Panc1 (cell line): ENCODE measurements around the gene PMFBP1. TPM values are rescaled to one million over a fixed set of nuclear protein-coding genes. Genes with fewer than 3 reads are reported as not detected.

ENCODE experiments used
- ATAC-seq: fragments of 200-7000 bp; cut with Tn5 transposase; 2 replicates; pipeline ENCODE4 v1.9.1; 2020; ENCODE audit warnings: mild to moderate bottlenecking, moderate library complexity
- BruUV-seq: library from RNA; stranded (reverse); fragments of 400-500 nt; replicated peaks from 2 replicates; lab custom pipeline; 2021; lab: Mats Ljungman, UMichigan
- CTCF ChIA-PET: fragments of 300-600 bp; sonication (Branson Sonifier 250); formaldehyde crosslinking; loops from one replicate; lab custom pipeline; 2022; ENCODE audit warnings: antibody characterized with exemption; lab: Charles Lee
- POLR2A ChIA-PET: fragments of 300-600 bp; sonication (Branson Sonifier 250); formaldehyde crosslinking; loops from one replicate; lab custom pipeline; 2022; ENCODE audit warnings: antibody characterized with exemption; lab: Charles Lee
- DNase-seq: peaks from one replicate; pipeline ENCODE4 v3.0.0-alpha.2; 2010; ENCODE audit warnings: low read depth, low spot score
- H3K27ac ChIP-seq: 2 replicates; pipeline ENCODE4 v1.5.1; 2011; ENCODE audit warnings: mild to moderate bottlenecking, low read length, inconsistent platforms
- H3K27me3 ChIP-seq: fragments of 200-500 bp; sonication (Bioruptor generic); 2 replicates; pipeline ENCODE4 v1.6.0; 2014; ENCODE audit warnings: low read length, inconsistent platforms; ENCODE audit not compliant: control insufficient read depth, insufficient read depth
- H3K36me3 ChIP-seq: fragments of 200-500 bp; sonication (Bioruptor generic); 2 replicates; pipeline ENCODE4 v1.5.1; 2014; ENCODE audit warnings: inconsistent platforms, mild to moderate bottlenecking, low read length, moderate library complexity; ENCODE audit not compliant: control insufficient read depth, insufficient read depth
- H3K4me1 ChIP-seq: 2 replicates; pipeline ENCODE4 v1.5.1; 2011; ENCODE audit warnings: inconsistent platforms, mild to moderate bottlenecking, low read length, moderate library complexity; ENCODE audit not compliant: control insufficient read depth, insufficient read depth
- H3K4me3 ChIP-seq, 2 experiments: 2 replicates each; pipeline ENCODE4 v1.5.1; 2011 to 2012; ENCODE audit warnings: low read depth in 2 of 2, low read length in 2 of 2, mild to moderate bottlenecking in 2 of 2, inconsistent platforms in 1 of 2, moderate library complexity in 1 of 2
- H3K9me3 ChIP-seq: fragments of 200-500 bp; sonication (Bioruptor generic); 2 replicates; pipeline ENCODE4 v1.5.1; 2014; ENCODE audit warnings: low read depth, mild to moderate bottlenecking, inconsistent platforms, low read length, moderate library complexity; ENCODE audit not compliant: control insufficient read depth, insufficient read depth
- POLR2AphosphoS5 ChIP-seq: IDR thresholded peaks from 2 replicates; pipeline ENCODE4 v1.6.1; 2012; ENCODE audit warnings: mild to moderate bottlenecking, low read depth, low read length, moderate library complexity
- SIN3A ChIP-seq: IDR thresholded peaks from 2 replicates; pipeline ENCODE4 v1.6.1; 2012; ENCODE audit warnings: low read depth, mild to moderate bottlenecking, low read length, moderate library complexity, borderline replicate concordance; ENCODE audit not compliant: insufficient read depth
- TCF7L2 ChIP-seq: IDR thresholded peaks from 2 replicates; pipeline ENCODE4 v1.6.1; 2011; ENCODE audit warnings: mild to moderate bottlenecking, low read depth, low read length, inconsistent platforms
- in situ Hi-C: cut with HindIII; loops from 2 replicates; pipeline ENCODE4 v1.10.0; 2016; ENCODE audit warnings: low sequenced_read_pairs, low pct_unique_long_range_greater_than_20kb
- intact Hi-C: fragments of 100-400 bp; cut with micrococcal nuclease; formaldehyde crosslinking; loops from one replicate; pipeline ENCODE4 v1.10.0; 2022; ENCODE audit not compliant: unreplicated experiment
- total RNA-seq: library from RNA; stranded (reverse); gene quantifications from one replicate; pipeline ENCODE4 v1.2.1, GENCODE V29; 2021; ENCODE audit not compliant: unreplicated experiment
- TF ChIP-seq, protein P1 (sequence below), 2 experiments: IDR thresholded peaks; 2 replicates each; pipeline ENCODE4 v1.6.1; 2011 to 2012; ENCODE audit warnings: low read depth in 2 of 2, control low read depth in 1 of 2, low read length in 1 of 2, mild to moderate bottlenecking in 1 of 2, moderate library complexity in 1 of 2; ENCODE audit not compliant: insufficient read depth in 1 of 2
- TF ChIP-seq, protein P2 (sequence below): fragments of 450-650 bp; IDR thresholded peaks from 2 replicates; pipeline ENCODE4 v1.5.1; 2017; ENCODE audit warnings: mild to moderate bottlenecking

The PMFBP1 gene
- total RNA-seq, 1 experiment from 2014 or later: 0.10 TPM

DNA sequence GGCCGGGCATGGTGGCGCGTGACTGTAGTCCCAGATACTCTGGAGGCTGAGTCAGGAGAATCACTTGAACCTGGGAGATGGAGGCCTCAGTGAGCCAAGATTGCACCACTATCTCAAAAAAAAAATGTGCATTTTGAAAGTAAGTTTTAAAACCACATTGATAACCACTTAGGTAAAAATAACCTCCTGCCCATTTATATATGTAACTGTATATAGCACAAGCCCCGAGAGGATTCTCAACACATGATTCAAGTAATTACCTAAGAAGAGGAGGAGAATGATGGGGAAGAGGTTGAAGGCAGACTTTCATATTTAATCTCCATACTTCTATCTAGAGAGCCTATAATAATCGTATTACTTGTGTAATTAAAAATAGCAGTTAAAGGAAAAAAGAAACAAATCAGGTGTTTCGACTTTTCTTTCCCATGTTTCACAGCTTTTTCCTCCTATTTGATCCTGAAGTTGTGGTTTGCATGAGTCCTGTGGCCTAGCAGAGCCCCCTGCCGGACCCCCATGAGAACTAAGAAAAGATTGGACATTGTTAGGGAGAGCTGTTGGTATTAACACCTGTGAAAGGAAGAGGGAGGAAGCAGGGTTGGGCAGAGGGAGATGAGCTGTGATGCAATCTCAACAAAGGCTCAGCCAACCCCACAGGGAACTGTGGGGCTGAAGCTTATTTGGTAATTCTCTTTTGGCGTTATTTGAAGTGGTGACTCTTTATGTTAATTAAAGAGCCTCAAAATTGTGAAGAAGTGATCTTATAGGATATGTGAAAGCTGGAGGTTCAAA is 22.1 kb downstream of the PMFBP1 start:
- intact Hi-C loops: no loop called here
- ATAC-seq: no peak
- CTCF ChIA-PET: no interaction called here

DNA sequence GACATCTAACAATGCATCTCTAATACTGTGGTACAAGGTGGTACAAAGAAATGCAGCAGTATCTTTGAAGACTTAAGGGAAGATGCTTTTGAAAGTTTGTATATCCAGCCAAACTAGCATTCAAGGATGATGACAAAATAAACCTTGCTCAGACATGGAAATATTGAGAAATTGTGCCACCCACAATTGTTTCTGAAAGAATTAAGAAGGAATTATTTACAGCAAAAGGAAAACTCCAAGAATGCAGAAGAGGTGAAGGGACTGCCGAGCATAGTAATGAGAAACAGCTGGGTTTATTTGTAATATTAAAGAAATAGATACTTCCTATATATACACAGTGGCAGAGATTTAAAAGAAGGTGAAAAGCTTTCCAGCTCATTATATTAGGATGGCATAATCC is 29.5 kb downstream of the PMFBP1 start:
- Histone ChIP-seq H3K4me1 (no peaks in the 10 kb centered on the region), H3K9me3 (no peaks in the 10 kb centered on the region), H3K27ac (no peak overlapping the region), H3K27me3 (no peaks in the 10 kb centered on the region), H3K36me3 (no peaks in the 10 kb centered on the region), H3K4me3 (no peak overlapping the region)
- ChIA-PET POLR2A (no interaction called here), CTCF (no interaction called here)
- intact Hi-C loops (no loop called here), in situ Hi-C loops (no loop called here)
- DNase-seq: no peak
- no peak for TF ChIP-seq POLR2AphosphoS5
- TF ChIP-seq, protein P1, sequence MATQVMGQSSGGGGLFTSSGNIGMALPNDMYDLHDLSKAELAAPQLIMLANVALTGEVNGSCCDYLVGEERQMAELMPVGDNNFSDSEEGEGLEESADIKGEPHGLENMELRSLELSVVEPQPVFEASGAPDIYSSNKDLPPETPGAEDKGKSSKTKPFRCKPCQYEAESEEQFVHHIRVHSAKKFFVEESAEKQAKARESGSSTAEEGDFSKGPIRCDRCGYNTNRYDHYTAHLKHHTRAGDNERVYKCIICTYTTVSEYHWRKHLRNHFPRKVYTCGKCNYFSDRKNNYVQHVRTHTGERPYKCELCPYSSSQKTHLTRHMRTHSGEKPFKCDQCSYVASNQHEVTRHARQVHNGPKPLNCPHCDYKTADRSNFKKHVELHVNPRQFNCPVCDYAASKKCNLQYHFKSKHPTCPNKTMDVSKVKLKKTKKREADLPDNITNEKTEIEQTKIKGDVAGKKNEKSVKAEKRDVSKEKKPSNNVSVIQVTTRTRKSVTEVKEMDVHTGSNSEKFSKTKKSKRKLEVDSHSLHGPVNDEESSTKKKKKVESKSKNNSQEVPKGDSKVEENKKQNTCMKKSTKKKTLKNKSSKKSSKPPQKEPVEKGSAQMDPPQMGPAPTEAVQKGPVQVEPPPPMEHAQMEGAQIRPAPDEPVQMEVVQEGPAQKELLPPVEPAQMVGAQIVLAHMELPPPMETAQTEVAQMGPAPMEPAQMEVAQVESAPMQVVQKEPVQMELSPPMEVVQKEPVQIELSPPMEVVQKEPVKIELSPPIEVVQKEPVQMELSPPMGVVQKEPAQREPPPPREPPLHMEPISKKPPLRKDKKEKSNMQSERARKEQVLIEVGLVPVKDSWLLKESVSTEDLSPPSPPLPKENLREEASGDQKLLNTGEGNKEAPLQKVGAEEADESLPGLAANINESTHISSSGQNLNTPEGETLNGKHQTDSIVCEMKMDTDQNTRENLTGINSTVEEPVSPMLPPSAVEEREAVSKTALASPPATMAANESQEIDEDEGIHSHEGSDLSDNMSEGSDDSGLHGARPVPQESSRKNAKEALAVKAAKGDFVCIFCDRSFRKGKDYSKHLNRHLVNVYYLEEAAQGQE (IDR thresholded peaks at IDR 0.05; ENCODE audit: insufficient read depth in 1 of 2, low read depth in 2 of 2, low read length in 1 of 2): no peak
- TF ChIP-seq, protein P2, sequence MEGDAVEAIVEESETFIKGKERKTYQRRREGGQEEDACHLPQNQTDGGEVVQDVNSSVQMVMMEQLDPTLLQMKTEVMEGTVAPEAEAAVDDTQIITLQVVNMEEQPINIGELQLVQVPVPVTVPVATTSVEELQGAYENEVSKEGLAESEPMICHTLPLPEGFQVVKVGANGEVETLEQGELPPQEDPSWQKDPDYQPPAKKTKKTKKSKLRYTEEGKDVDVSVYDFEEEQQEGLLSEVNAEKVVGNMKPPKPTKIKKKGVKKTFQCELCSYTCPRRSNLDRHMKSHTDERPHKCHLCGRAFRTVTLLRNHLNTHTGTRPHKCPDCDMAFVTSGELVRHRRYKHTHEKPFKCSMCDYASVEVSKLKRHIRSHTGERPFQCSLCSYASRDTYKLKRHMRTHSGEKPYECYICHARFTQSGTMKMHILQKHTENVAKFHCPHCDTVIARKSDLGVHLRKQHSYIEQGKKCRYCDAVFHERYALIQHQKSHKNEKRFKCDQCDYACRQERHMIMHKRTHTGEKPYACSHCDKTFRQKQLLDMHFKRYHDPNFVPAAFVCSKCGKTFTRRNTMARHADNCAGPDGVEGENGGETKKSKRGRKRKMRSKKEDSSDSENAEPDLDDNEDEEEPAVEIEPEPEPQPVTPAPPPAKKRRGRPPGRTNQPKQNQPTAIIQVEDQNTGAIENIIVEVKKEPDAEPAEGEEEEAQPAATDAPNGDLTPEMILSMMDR: no peak
- TF ChIP-seq SIN3A: no peak
- TF ChIP-seq TCF7L2: no peak
- no TSS peak for BruUV-seq
- no peak for ATAC-seq

More for the DNA sequence above, 22.1 kb downstream of the PMFBP1 start:
- TF ChIP-seq, protein P2: peak; percentile 17; the same call in 1 of the 2 replicates
- TF ChIP-seq, protein P1 (IDR thresholded peaks at IDR 0.05; ENCODE audit: insufficient read depth in 1 of 2, low read depth in 2 of 2, low read length in 1 of 2): no peak
- no peaks in the 10 kb centered on the region for H3K27me3 ChIP-seq
- in situ Hi-C loops: no loop called here
- no peaks in the 10 kb centered on the region for H3K9me3 ChIP-seq
- BruUV-seq: no TSS peak
- no peaks in the 10 kb centered on the region for H3K4me1 ChIP-seq
- POLR2A ChIA-PET: no interaction called here
- DNase-seq: no peak
- no peak overlapping the region for H3K4me3 ChIP-seq
- no peaks in the 10 kb centered on the region for H3K36me3 ChIP-seq
- no peak overlapping the region for H3K27ac ChIP-seq
